ENCODE measurements around the gene SPNS2.

DNA sequence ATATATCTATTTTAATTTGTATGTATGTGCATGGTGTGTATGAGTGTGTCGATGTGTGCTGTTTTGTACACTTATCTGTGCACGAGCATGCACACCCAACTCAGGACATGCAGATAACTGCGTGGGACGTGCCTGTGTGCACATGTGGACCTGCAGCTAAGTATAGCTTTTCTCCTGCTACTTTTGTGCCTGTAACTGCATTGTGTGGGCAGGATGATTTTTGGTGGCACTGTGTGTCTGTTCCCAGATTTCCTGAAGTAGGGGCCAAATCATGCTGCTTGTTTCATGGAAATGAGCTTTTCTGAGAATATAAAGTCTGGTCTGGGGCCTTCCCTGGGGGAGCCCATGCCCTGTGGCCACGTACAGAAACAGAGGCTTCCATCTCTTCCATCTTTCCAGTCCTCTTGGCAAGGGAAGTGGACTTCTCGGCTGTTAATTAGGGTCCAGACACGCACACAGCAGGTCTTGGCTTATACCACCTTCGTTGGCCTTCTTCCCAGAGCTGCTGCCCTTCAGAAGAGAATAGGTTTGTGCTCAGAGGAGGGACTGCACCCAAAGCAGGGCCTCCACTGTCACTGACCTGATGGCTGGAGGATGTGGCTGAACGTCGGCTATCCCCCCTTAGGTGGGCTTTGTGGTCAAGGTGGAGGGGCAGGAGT lies 34.7 kb upstream of the SPNS2 start:
- TF ChIP-seq POLR2A (IDR thresholded peaks at IDR 0.05; ENCODE audit: borderline replicate concordance, extremely low read depth, insufficient read depth, insufficient read length) (no peak), EZH2 (IDR thresholded peaks at IDR 0.05) (no peak), SP1 (IDR thresholded peaks at IDR 0.05; ENCODE audit: low read depth) (no peak), SRF (IDR thresholded peaks at IDR 0.05; ENCODE audit: low read depth) (no peak), RAD21 (IDR thresholded peaks at IDR 0.05; ENCODE audit: low read depth) (no peak), EZH2phosphoT487 (IDR thresholded peaks at IDR 0.05; ENCODE audit: borderline replicate concordance) (no peak)
- TF ChIP-seq, protein P1, sequence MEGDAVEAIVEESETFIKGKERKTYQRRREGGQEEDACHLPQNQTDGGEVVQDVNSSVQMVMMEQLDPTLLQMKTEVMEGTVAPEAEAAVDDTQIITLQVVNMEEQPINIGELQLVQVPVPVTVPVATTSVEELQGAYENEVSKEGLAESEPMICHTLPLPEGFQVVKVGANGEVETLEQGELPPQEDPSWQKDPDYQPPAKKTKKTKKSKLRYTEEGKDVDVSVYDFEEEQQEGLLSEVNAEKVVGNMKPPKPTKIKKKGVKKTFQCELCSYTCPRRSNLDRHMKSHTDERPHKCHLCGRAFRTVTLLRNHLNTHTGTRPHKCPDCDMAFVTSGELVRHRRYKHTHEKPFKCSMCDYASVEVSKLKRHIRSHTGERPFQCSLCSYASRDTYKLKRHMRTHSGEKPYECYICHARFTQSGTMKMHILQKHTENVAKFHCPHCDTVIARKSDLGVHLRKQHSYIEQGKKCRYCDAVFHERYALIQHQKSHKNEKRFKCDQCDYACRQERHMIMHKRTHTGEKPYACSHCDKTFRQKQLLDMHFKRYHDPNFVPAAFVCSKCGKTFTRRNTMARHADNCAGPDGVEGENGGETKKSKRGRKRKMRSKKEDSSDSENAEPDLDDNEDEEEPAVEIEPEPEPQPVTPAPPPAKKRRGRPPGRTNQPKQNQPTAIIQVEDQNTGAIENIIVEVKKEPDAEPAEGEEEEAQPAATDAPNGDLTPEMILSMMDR (IDR thresholded peaks at IDR 0.05 in 2 of 3, conservative IDR thresholded peaks at IDR 0.05 in 1 of 3; ENCODE audit: borderline replicate concordance in 1 of 3, insufficient read depth in 1 of 3, low read depth in 2 of 3, low read length in 2 of 3) = no peak

All from HCT116 (cell line).